ENCODE results near the gene POLR2H. TPM values are rescaled to one million over a fixed set of nuclear protein-coding genes. Genes with fewer than 3 reads are reported as not detected.

Gene POLR2H
- total RNA-seq, 1 experiment from 2014 or later, result 133 TPM

DNA sequence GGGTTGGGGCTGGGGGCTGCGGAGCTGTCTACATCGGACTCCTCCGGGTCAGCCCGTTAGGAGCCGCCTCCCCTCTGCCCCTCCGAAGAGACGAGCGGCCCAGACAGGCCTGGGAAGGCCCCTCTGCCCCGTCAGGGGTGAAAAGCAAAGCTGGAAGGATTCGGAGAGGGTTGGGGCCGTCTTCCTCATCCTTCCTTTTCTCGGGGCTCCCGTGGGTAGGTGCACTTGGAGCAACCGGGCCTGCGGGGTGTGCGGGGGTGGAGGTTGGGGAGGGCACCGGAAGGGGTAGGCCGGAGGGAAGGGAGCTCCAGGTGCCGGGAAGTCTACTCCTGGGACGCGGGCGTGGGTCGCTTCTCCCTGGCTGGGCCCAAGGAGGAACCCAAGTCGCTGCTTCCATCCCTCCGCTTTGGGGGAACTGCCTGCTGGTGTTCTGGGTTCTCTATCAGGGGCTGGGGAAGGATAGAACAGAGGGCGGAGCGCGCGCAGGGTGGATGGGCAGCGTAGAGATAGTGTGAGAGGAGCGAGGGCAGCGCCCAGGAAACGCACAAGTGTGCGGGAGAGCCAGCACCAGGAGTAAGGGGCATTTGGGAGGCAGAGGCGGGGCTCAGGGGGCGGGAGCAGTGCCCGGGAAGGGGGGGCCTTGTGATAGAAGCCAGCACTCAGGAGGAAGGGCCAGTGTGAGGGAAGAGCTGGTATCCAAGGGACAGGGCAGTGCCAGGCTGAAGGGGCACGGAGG is 590 bp downstream of the POLR2H start (continued):
- TF ChIP-seq ZNF396 (CRISPR knock-in tag; IDR thresholded peaks at IDR 0.05; ENCODE audit: borderline replicate concordance), result no peak
- TF ChIP-seq, protein P1, sequence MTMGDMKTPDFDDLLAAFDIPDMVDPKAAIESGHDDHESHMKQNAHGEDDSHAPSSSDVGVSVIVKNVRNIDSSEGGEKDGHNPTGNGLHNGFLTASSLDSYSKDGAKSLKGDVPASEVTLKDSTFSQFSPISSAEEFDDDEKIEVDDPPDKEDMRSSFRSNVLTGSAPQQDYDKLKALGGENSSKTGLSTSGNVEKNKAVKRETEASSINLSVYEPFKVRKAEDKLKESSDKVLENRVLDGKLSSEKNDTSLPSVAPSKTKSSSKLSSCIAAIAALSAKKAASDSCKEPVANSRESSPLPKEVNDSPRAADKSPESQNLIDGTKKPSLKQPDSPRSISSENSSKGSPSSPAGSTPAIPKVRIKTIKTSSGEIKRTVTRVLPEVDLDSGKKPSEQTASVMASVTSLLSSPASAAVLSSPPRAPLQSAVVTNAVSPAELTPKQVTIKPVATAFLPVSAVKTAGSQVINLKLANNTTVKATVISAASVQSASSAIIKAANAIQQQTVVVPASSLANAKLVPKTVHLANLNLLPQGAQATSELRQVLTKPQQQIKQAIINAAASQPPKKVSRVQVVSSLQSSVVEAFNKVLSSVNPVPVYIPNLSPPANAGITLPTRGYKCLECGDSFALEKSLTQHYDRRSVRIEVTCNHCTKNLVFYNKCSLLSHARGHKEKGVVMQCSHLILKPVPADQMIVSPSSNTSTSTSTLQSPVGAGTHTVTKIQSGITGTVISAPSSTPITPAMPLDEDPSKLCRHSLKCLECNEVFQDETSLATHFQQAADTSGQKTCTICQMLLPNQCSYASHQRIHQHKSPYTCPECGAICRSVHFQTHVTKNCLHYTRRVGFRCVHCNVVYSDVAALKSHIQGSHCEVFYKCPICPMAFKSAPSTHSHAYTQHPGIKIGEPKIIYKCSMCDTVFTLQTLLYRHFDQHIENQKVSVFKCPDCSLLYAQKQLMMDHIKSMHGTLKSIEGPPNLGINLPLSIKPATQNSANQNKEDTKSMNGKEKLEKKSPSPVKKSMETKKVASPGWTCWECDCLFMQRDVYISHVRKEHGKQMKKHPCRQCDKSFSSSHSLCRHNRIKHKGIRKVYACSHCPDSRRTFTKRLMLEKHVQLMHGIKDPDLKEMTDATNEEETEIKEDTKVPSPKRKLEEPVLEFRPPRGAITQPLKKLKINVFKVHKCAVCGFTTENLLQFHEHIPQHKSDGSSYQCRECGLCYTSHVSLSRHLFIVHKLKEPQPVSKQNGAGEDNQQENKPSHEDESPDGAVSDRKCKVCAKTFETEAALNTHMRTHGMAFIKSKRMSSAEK (CRISPR knock-in tag; IDR thresholded peaks at IDR 0.05; ENCODE audit: borderline replicate concordance), result no peak
- TF ChIP-seq RORB (CRISPR knock-in tag; IDR thresholded peaks at IDR 0.05), result no peak
- TF ChIP-seq SMAD3 (CRISPR knock-in tag; IDR thresholded peaks at IDR 0.05; ENCODE audit: borderline replicate concordance), result 0 out of 2 replicates have a peak, but pooled peaks have one; percentile 23

DNA sequence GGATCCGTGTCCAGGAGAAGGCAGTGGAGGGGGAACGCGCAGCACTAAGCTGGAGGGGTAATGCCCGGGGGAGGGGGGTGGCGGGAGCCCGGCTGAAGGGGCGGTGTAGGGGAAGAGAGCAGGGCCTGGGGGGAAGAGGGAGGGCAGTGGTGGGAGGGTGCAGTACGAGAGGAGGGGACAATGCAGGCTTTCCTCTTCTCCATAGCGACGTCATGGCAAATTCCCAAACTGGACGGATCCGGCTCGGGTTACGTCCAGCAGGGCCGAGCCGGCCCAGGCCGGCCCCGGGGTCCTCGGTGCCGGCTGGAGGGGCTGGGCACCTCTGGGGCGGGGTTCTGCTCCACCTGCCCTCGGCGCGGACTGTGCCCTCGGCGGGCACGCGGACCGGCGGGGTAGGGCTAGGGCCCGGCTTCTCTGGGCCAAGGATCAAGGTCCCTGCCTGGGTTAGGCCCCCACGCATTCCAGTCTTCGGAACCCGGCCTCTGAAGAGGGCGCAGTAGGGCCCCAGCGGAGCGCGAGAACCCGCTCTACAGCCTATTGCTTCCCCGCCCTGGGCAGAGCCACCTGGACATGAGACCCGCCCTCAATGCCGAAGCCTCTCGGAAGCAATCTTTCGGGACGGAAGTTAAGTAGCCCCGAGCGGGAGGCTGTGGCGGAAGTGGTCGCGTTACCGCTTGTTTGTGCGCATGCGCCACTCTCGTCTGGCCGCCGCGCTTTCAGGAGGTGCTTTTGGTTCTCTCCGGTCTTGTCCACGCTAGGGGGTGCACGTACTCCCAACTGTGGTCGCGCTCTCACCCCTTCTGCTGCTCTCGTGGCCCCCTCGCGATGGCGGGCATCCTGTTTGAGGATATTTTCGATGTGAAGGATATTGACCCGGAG is 1.4 kb downstream of the POLR2H start:
- peak overlapping the region; percentile 98 for H3K4me3 Mint-ChIP-seq
- H3K9me3 Mint-ChIP-seq, result no peaks in the 10 kb centered on the region
- POLR2A ChIA-PET, result interaction anchor here (0.6 to 2.8 kb wide), 7 partner anchors 9 to 186 kb away, joined by 3 to 13 read pairs (median 6); no protein-coding TSS in a partner anchor
- H3K27ac Mint-ChIP-seq, result peak overlapping the region; percentile 99
- ATAC-seq, result peak; percentile 83
- peak; percentile 97 for DNase-seq (ENCODE audit: low spot score)
- H3K4me1 Mint-ChIP-seq, result peaks cover 24% of the 10 kb centered on the region
- peaks cover 37% of the 10 kb centered on the region for H3K36me3 Mint-ChIP-seq
- H3K27me3 Mint-ChIP-seq (ENCODE audit: low read depth), result peaks cover 6% of the 10 kb centered on the region; the same call in 1 of the 2 replicates
- CTCF ChIA-PET, result interaction anchor here (0.5 to 4.8 kb wide), 10 partner anchors 9 to 179 kb away, joined by 4 to 41 read pairs (median 7); no protein-coding TSS in a partner anchor
- no peak for TF ChIP-seq RELA (CRISPR knock-in tag; IDR thresholded peaks at IDR 0.05; ENCODE audit: borderline replicate concordance)
- no peak for TF ChIP-seq NFATC4 (CRISPR knock-in tag; IDR thresholded peaks at IDR 0.05)
- TF ChIP-seq, protein P2, sequence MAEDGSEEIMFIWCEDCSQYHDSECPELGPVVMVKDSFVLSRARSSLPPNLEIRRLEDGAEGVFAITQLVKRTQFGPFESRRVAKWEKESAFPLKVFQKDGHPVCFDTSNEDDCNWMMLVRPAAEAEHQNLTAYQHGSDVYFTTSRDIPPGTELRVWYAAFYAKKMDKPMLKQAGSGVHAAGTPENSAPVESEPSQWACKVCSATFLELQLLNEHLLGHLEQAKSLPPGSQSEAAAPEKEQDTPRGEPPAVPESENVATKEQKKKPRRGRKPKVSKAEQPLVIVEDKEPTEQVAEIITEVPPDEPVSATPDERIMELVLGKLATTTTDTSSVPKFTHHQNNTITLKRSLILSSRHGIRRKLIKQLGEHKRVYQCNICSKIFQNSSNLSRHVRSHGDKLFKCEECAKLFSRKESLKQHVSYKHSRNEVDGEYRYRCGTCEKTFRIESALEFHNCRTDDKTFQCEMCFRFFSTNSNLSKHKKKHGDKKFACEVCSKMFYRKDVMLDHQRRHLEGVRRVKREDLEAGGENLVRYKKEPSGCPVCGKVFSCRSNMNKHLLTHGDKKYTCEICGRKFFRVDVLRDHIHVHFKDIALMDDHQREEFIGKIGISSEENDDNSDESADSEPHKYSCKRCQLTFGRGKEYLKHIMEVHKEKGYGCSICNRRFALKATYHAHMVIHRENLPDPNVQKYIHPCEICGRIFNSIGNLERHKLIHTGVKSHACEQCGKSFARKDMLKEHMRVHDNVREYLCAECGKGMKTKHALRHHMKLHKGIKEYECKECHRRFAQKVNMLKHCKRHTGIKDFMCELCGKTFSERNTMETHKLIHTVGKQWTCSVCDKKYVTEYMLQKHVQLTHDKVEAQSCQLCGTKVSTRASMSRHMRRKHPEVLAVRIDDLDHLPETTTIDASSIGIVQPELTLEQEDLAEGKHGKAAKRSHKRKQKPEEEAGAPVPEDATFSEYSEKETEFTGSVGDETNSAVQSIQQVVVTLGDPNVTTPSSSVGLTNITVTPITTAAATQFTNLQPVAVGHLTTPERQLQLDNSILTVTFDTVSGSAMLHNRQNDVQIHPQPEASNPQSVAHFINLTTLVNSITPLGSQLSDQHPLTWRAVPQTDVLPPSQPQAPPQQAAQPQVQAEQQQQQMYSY (CRISPR knock-in tag; IDR thresholded peaks at IDR 0.05), result no peak
- TF ChIP-seq, protein P1 (CRISPR knock-in tag; IDR thresholded peaks at IDR 0.05; ENCODE audit: borderline replicate concordance), result no peak
- TF ChIP-seq, protein P3, sequence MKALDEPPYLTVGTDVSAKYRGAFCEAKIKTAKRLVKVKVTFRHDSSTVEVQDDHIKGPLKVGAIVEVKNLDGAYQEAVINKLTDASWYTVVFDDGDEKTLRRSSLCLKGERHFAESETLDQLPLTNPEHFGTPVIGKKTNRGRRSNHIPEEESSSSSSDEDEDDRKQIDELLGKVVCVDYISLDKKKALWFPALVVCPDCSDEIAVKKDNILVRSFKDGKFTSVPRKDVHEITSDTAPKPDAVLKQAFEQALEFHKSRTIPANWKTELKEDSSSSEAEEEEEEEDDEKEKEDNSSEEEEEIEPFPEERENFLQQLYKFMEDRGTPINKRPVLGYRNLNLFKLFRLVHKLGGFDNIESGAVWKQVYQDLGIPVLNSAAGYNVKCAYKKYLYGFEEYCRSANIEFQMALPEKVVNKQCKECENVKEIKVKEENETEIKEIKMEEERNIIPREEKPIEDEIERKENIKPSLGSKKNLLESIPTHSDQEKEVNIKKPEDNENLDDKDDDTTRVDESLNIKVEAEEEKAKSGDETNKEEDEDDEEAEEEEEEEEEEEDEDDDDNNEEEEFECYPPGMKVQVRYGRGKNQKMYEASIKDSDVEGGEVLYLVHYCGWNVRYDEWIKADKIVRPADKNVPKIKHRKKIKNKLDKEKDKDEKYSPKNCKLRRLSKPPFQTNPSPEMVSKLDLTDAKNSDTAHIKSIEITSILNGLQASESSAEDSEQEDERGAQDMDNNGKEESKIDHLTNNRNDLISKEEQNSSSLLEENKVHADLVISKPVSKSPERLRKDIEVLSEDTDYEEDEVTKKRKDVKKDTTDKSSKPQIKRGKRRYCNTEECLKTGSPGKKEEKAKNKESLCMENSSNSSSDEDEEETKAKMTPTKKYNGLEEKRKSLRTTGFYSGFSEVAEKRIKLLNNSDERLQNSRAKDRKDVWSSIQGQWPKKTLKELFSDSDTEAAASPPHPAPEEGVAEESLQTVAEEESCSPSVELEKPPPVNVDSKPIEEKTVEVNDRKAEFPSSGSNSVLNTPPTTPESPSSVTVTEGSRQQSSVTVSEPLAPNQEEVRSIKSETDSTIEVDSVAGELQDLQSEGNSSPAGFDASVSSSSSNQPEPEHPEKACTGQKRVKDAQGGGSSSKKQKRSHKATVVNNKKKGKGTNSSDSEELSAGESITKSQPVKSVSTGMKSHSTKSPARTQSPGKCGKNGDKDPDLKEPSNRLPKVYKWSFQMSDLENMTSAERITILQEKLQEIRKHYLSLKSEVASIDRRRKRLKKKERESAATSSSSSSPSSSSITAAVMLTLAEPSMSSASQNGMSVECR (CRISPR knock-in tag; IDR thresholded peaks at IDR 0.05; ENCODE audit: borderline replicate concordance), result no peak
- TF ChIP-seq, protein P4, sequence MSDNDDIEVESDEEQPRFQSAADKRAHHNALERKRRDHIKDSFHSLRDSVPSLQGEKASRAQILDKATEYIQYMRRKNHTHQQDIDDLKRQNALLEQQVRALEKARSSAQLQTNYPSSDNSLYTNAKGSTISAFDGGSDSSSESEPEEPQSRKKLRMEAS (CRISPR knock-in tag; IDR thresholded peaks at IDR 0.05), result peak; percentile 88
- TF ChIP-seq, protein P5, sequence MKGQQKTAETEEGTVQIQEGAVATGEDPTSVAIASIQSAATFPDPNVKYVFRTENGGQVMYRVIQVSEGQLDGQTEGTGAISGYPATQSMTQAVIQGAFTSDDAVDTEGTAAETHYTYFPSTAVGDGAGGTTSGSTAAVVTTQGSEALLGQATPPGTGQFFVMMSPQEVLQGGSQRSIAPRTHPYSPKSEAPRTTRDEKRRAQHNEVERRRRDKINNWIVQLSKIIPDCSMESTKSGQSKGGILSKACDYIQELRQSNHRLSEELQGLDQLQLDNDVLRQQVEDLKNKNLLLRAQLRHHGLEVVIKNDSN (CRISPR knock-in tag; IDR thresholded peaks at IDR 0.05), result no peak
- no peak for TF ChIP-seq ZNF396 (CRISPR knock-in tag; IDR thresholded peaks at IDR 0.05; ENCODE audit: borderline replicate concordance)
- TF ChIP-seq, protein P6, sequence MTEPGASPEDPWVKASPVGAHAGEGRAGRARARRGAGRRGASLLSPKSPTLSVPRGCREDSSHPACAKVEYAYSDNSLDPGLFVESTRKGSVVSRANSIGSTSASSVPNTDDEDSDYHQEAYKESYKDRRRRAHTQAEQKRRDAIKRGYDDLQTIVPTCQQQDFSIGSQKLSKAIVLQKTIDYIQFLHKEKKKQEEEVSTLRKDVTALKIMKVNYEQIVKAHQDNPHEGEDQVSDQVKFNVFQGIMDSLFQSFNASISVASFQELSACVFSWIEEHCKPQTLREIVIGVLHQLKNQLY (CRISPR knock-in tag; IDR thresholded peaks at IDR 0.05), result no peak
- TF ChIP-seq FOXP1 (CRISPR knock-in tag; IDR thresholded peaks at IDR 0.05; ENCODE audit: borderline replicate concordance), result no peak

Measured in WTC11 (cell line).